Astrocyte of the hippocampus (primary cell): Measurements from ENCODE around the gene FAM222A.

Source experiments
- DNase-seq: peaks from one replicate; pipeline ENCODE4 v3.0.0; 2011; ENCODE audit warnings: low read depth, low spot score

FAM222A gene

GRCh38 chr12:109710747-109711595, 2.7 kb upstream of the FAM222A start:
- no peak for DNase-seq

- no peak for DNase-seq
Measured at GRCh38 chr12:109711596-109712461, 1.8 kb upstream of the FAM222A start.

GRCh38 chr12:109714141-109714912, 702 bp downstream of the FAM222A start:
- peak; percentile 78 for DNase-seq

GRCh38 chr12:109714913-109715244, 1.3 kb downstream of the FAM222A start:
- DNase-seq, result no peak

GRCh38 chr12:109715310-109716091, 1.9 kb downstream of the FAM222A start:
- no peak for DNase-seq

GRCh38 chr12:109716092-109716479, 2.5 kb downstream of the FAM222A start:
- no peak for DNase-seq

- no peak for DNase-seq
Measured at GRCh38 chr12:109716512-109717389, 3.1 kb downstream of the FAM222A start.

- DNase-seq, result no peak
Measured at GRCh38 chr12:109717390-109718357, 4.0 kb downstream of the FAM222A start.

GRCh38 chr12:109718390-109718789, 4.8 kb downstream of the FAM222A start:
- DNase-seq, result peak; percentile 29

- no peak for DNase-seq
Measured at GRCh38 chr12:109719123-109720022, 5.7 kb downstream of the FAM222A start.

- DNase-seq, result no peak
Measured at GRCh38 chr12:109720152-109720856, 6.7 kb downstream of the FAM222A start.

GRCh38 chr12:109720857-109721189, 7.2 kb downstream of the FAM222A start:
- DNase-seq, result no peak

- no peak for DNase-seq
Measured at GRCh38 chr12:109721276-109721675, 7.7 kb downstream of the FAM222A start.

GRCh38 chr12:109722022-109722720, 8.5 kb downstream of the FAM222A start:
- no peak for DNase-seq

- no peak for DNase-seq
Measured at GRCh38 chr12:109722721-109723094, 9.1 kb downstream of the FAM222A start.

- DNase-seq, result peak; percentile 42
Measured at GRCh38 chr12:109723311-109723881, 9.8 kb downstream of the FAM222A start.
